Putamen (tissue), 1 donor: ENCODE data around the gene NFATC3.
"Not testable (repeated sequence)": the region's sequence is repeated elsewhere in the genome, so short reads cannot be mapped to it uniquely, and the experiment has no call there.

Experiments
- DNase-seq: peaks from one replicate; pipeline ENCODE4 v3.0.0-alpha.2; 2016; ENCODE audit warnings: low spot score

Gene NFATC3

GRCh38 chr16:68118954-68119353, 33.8 kb downstream of the NFATC3 start:
- not testable (repeated sequence) for DNase-seq

- DNase-seq: not testable (repeated sequence)
Observed at GRCh38 chr16:68120496-68120895, 35.3 kb downstream of the NFATC3 start.

DNA sequence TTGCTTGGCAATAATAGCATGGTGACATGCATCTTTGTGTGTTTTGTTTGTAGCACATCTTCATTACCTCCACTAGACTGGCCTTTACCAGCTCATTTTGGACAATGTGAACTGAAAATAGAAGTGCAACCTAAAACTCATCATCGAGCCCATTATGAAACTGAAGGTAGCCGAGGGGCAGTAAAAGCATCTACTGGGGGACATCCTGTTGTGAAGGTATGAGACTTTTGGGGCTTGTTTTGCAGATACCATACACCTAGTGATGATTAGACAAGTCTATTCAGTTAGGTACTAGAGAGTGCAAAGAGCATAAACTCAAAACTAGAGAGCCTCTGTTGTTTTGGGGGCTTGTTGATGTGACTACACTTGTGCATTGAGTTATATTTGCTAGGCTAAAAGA, 41.2 kb downstream of the NFATC3 start:
- DNase-seq: no peak

- DNase-seq: no peak
Observed at GRCh38 chr16:68128577-68129305, 43.6 kb downstream of the NFATC3 start.

DNA sequence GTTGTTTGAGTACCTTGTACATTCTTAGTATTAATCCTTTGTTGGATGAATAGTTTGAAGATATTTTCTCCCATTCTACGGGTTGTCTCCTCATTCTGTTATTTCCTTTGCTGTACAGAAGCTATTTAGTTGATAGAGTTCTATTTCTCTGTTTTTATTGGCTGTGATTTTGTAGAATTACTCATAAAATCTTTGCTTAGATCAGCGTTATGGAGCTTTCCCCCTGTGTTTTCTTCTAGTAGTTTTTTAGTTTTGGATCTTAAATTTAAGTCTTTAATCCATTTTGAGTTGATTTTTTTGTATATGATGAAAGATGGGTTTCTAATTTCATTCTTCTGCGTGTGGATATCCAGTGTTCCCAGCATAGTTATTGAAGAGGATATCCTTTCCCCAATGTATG, 45.4 kb downstream of the NFATC3 start:
- no peak for DNase-seq

- DNase-seq: no peak
Observed at GRCh38 chr16:68131813-68132706, 46.9 kb downstream of the NFATC3 start.

DNA sequence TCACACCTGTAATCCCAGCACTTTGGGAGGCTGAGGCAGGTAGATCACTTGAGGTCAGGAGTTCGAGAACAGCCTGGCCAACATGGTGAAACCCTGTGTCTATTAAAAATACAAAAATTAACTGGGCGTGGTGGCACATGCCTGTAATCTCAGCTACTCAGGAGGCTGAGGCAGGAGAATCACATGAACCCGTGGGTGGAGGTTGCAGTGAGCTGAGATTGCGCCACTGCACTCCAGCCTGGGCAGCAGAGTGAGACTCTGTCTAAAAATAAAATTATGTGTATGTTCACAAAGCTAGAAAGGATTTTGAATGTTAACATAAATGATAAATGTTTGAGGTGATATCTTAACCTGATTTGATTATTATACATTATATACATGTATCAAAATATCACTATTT, 47.8 kb downstream of the NFATC3 start:
- not testable (repeated sequence) for DNase-seq

GRCh38 chr16:68134644-68135043, 49.5 kb downstream of the NFATC3 start:
- no peak for DNase-seq

DNA sequence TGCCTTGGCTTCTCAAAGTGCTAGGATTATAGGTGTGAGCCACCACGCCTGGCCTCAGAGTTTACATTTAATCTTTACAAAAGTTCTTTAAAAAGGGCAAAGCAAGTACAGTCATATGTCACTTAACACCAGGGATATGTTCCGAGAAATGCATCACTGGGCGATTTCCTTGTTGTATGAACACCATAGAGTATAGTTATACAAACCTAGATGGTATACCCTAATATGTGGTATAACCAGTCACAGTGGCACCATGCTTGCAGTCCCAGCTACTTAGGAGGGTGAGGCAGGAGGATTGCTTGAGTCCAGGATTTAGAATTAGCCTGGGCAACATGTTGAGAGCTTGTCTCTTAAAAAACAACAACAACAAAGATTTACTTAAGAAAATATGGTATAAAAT, 51.3 kb downstream of the NFATC3 start:
- DNase-seq: no peak

GRCh38 chr16:68144008-68144407, 58.8 kb downstream of the NFATC3 start:
- no peak for DNase-seq

DNA sequence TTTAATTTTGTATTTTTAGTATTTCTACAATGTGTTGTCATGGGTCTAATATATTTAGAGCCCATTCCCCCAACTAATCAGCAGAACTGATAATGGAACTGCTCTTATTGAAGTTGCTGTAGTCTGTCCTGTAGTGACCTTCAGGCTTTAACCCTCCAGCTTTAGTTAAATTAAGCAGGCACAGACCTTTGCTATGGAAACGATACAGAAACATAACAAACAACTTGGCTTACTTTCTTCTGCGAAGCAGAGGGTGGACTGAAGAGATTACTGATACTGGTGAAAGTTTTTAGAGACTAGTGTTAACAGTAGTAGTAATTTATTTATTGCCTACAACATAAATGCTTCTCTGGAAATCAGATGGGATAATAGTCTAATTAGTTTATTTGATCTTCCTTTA, 61.4 kb downstream of the NFATC3 start:
- no peak for DNase-seq

- DNase-seq: no peak
Observed at GRCh38 chr16:68147444-68147843, 62.3 kb downstream of the NFATC3 start.

DNA sequence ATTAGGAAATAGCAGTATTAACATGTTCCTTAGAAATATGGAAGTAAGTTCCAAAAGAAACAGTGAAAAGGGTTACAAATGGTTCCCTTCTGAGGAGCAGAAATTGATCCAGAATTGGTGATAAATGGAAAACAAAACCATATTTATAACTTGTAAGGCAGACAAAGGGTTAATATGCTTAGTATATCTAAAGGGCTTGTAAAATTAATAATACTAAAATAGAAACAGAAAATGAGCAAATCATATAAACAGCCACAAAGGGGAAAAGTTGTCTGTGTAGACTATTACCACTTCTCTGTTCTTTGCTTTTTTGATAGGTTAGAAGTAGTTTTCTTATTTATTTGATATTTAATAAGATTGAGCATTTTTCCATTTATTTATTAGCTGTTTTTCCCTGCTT, 64.4 kb downstream of the NFATC3 start:
- no peak for DNase-seq

DNA sequence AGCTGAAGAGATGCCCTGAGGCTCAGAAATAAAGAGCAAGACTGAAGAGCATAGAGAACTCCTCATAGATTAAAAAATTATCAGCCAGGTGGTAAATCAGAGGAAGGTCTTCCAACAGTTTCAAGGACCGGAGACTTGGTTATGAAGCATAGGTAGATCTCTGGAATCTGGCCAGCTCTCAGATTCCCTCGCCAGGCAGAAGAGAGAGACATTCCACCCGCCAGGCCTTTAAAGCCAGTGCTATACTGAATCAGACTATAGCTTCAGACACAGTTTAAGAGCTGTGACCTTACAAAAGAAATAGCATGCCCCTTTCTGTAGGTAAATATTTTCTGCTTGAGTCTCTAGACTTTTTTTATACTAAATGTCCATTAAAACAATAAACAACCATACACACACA, 70.3 kb downstream of the NFATC3 start:
- no peak for DNase-seq

DNA sequence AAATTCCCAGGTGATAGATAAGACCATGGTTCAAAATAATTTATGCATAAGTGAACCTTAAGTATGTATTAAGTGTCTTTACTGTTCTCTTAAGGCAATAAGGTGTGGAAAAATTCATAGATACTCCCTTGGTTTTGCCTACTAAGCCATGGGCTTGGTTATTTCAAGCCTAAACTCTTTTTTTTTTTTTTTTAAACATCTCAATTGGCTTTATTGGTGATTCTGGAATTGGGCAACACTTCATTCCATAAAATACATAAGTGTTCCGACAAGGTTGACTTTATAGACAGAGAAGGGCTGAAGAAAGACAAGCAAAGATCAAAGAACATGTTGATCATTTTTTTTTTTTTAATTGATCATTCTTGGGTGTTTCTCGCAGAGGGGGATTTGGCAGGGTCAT, 77.2 kb downstream of the NFATC3 start:
- no peak for DNase-seq

GRCh38 chr16:68163275-68163674, 78.1 kb downstream of the NFATC3 start:
- DNase-seq: not testable (repeated sequence)

- no peak for DNase-seq
Observed at GRCh38 chr16:68166264-68166663, 81.1 kb downstream of the NFATC3 start.

DNA sequence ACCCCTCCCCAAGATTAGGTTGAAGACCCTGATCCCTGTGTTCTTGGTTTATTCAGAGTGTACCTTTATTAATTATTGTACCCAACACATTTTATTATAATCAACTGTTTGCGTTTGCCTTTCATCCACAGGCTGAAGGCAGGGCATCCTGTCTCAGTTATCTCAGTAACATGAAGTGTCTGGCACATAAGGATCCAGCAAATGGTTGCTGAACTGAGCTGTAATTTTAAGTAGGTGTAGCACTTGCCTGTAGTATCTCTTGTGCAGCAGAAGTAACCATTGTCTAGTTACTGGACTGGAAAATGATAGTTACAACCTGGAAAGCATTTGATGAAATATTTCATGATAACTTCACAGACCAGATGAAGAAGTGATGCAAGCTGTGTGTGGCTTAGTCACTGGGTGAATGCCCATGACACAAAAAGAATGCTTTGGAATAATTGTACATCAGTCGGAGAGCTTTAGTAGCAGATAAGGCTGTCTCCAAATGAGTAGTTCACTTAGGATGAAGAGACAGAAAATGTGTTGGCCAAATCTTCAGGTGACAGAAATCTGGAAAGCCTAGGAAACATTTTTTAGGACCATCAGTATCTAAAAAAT, 94.1 kb downstream of the NFATC3 start:
- DNase-seq: no peak

- no peak for DNase-seq
Observed at GRCh38 chr16:68179855-68180254, 94.7 kb downstream of the NFATC3 start.

- DNase-seq: no peak
Observed at GRCh38 chr16:68183046-68183445, 97.9 kb downstream of the NFATC3 start.

GRCh38 chr16:68186877-68187276, 101.7 kb downstream of the NFATC3 start:
- no peak for DNase-seq

DNA sequence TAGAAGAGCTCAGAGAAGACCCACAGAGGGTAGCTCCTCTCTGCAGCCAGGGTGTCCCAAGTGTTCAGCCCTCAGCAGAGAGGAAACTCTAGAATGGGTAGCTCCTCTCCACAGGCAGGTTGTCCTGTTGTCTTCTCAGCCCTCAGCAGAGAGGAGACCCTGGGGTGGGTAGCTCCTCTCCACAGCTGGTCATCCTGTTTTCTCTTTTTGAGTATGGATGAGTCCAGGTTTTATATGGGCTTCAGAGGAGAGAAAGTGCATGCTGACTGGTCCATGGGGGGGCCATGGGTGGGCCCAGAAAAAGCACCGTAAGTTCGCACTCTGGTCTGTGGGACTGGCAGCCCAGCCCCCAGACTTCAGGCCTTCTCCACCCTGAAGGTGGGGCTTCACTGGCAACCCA, 102.3 kb downstream of the NFATC3 start:
- no peak for DNase-seq

DNA sequence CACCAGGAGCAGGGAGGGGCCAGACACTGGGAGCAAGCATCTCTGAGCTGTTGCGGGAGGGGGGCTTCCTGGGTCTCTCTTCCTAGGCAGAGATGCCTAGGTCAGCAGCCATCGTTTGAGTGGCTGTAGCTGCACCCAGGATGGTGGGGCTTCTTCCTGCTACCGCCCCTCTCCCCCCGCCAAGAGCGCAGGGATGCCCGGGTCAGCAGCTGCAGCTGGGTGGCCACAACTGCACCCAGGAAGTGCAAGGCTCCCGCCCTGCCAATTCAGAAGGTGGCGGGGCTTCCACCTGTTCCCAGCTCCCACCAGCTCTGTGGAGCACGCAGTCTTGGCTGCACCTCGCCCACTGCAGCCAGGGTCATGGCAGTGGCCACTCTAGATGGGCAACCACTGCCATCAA, 103.0 kb downstream of the NFATC3 start:
- DNase-seq: no peak
